Cardiac septum (tissue), 1 donor: ENCODE measurements around the gene D2HGDH. TPM values are rescaled to one million over a fixed set of nuclear protein-coding genes. Genes with fewer than 3 reads are reported as not detected.
A peak's percentile ranks its signal among the peaks of the same experiment; 100 is the strongest.
"Not testable (repeated sequence)": the region's sequence is repeated elsewhere in the genome, so short reads cannot be mapped to it uniquely, and the experiment has no call there.

Experiments
- DNase-seq: peaks from one replicate; pipeline ENCODE4 v3.0.0-alpha.2; 2020; ENCODE audit warnings: low spot score
- intact Hi-C: fragments of 100-400 bp; cut with DNase I; formaldehyde crosslinking; loops from one replicate; pipeline ENCODE4 v1.14.0; 2022
- total RNA-seq: library from RNA; stranded (reverse); fragmentation: NEBNext Ultra II Directional; extraction: Animal tissue kit (Norgen Biotek cat#: 25700); gene quantifications from one replicate; pipeline ENCODE4 v1.2.1, GENCODE V29; 2021
- donor health status: DM: no; HTN: no; CAD: no.

Gene D2HGDH
- total RNA-seq, 1 donor from 2014 or later: 15.7 TPM

DNA sequence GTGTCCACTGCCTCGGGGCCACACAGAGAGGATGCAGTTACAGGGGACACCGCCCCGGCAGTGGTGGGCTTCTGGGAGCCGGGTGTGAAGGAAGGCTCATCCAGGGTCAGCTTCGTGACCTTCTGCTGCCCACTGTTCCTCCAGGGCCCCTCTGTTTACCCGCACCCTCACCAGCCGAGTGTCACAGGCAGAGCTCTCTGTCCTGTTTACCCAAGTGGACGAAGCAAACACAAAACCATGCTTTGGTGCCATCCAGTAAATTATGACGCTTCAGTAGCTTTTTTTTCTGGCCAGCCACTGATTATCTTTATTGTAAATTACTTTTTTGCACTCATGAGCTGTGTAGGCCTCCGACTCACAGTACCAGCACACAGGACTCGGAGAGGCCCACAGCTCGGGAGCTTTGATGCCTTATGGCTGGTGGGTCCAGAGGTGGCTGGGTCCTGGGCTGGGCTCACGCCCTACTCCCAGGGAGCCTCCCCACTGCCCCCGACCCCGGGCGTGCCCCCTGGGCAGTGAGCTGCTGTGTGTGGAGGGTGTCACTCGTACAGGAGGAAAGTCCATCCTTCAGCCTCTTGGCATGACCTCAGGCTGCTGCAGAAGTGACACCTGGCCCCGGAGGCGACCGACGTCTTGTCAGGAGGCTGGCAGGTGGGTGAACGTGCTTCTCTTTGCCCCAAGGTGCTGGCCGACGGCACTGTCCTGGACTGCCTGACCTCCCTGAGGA, 9.8 kb downstream of the D2HGDH start:
- DNase-seq: no peak
- intact Hi-C loops: no loop called here

DNA sequence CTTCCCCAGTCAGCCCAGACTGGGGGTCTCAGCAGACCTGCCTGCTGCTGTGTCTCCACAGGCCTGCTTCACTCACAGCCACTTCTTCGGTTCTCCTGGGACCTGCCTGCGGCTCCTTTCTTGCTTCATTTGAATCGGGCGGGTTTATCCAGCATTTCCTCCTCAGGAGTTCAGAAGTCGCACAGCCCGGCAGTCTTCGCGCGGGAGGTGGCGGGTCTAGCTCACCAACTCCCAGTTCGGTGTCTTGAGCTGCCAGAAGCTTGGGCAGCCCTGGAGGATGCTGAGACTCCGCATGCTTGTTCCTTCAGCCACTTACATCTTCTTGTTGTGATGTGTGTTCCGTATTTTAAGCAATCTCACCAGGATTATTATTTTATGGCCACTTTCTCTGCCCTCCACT, 10.8 kb downstream of the D2HGDH start:
- intact Hi-C loops: no loop called here
- no peak for DNase-seq

DNA sequence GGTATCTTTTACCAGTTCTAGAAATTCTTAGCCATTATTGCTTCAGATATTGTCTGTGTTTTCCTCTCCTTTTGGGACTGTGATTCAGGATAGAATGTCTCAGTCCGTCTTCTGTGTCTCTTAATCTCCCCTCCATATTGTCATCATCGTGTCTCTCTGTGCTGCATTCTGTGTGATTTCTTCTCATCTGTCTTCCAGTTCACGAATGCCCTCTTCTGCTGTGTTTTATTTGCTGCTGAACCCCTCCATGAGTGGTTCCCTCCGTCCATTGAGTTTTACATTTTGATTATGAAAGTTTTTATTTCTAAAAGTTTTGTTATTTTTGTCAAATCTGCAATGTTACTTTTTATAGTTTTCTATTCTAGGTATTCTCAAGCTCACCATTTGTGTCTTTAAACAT, 11.7 kb downstream of the D2HGDH start:
- no peak for DNase-seq
- intact Hi-C loops: no loop called here

DNA sequence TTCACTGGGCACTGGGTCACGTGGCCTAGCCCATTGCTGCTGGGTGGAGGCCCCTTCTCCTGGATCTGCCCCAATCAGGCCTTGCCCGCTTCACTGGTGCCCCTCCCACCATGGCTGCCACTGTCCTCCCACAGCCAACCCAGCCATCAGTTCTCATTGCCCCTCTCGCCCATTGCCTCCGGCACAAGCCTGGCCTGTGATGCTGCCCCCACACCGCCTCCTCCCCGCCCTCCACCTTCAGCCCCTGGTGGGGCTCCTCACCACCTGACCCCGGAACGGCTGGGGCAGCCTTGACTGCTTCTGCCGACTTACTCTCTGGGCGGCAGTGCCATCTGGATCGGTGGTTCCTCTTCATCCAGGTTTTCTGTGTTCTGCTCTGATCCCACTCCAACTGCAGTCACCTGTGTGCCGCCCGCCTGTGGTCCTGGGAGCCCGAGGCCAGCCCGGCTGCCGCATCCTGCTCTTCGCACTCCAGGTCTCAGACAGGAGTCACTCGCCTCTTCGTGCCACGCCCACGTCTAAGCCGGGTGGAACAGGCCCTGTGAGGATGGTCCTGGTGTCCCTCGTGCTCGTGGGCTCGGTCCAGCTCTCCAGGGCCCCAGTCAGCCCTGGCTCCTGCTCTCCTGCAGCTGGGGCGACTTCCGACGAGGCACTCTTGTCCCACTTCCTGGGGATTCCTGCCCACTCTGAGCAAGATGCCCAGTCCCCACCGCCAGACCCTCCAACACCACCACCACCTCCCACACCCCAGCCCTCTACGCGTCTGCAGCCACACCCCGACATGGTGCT, 14.2 kb downstream of the D2HGDH start:
- intact Hi-C loops: no loop called here
- DNase-seq: no peak

DNA sequence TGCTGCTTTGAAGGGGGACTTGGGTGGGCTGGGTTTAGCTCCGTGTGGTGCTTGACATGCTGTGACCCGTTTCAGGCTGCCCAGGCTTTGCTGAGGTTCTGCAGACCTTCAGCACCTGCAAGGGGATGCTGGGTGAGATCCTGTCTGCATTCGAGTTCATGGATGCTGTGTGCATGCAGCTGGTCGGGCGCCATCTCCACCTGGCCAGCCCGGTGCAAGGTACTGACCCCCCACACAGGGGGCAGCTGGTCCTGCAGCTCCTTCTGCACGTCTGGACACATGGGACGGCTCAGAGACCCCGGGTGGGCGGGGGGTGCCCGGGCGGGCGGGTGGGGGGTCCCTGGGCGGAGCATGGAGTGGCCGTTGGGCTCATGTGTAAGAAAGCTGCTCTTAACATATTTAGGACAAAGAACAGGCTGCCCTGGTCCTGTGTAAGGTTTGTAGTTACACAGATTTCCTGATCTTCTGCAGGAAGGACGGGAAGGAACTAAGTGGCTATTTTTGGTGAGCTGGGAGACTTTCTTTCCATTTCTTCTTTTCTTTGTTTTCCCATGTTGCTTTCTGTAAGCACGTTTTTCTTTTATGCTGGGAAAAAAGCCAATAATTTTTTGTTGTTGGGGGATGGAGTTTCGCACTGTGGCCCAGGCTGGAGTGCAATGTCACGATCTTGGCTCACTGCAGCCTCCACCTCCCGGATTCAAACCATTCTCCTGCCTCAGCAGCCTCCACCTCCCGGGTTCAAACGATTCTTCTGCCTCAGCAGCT, 15.8 kb downstream of the D2HGDH start:
- intact Hi-C loops: no loop called here
- DNase-seq: no peak

DNA sequence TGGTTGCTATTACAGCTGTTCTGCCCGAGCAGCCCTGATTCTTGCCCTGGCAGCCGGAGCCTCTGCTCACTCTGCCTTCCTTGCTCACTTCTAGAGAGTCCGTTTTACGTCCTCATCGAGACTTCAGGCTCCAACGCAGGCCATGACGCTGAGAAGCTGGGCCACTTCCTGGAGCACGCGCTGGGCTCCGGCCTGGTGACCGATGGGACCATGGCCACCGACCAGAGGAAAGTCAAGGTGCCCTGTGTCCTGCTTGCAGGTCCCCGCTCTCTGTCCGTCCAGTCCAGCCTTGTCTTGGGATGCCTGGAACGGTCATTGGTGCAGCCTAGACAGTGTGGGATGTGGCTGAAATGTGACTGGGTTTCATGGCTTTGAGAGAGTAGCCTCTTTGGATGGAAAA, 16.7 kb downstream of the D2HGDH start:
- DNase-seq: no peak
- intact Hi-C loops: no loop called here

DNA sequence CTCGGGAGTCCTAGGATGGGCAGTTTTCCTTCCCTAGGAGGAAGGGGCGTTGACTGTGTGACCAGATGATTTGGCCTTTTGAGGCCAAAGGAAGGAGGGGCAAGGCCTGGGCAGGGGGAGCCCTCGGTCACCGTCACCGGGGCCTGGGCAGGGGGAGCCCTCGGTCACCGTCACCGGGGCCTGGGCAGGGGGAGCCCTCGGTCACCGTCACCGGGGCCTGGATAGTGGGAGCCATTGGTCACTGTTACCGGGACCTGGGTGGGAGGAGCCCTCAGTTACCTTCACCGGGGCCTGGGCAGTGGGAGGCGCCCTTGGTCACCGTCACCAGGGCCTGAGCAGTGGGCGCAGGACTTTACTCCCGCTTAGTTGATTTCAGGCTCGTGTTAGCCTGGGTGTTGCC, 17.3 kb downstream of the D2HGDH start:
- DNase-seq: no peak
- intact Hi-C loops: no loop called here

DNA sequence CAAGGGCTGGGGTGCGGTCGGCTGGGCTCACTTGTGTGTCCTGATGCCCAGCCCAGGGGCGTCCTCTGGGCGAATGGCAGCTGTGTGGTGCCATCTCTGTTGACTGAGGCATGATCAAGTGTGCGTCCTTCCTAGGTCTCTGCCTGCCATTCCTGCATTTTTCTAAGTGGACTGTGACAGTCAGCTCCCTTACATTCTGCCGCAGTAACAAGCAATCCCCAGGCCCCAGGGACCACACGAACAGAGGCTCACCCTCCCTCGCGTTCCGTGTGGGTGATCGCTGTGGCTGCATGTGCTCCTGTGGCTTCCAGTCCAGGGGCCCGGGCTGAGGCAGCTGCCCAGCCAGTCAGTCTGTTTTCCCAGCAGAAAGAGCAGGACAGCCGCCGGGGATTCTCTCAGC, 17.8 kb downstream of the D2HGDH start:
- intact Hi-C loops: no loop called here
- no peak for DNase-seq

DNA sequence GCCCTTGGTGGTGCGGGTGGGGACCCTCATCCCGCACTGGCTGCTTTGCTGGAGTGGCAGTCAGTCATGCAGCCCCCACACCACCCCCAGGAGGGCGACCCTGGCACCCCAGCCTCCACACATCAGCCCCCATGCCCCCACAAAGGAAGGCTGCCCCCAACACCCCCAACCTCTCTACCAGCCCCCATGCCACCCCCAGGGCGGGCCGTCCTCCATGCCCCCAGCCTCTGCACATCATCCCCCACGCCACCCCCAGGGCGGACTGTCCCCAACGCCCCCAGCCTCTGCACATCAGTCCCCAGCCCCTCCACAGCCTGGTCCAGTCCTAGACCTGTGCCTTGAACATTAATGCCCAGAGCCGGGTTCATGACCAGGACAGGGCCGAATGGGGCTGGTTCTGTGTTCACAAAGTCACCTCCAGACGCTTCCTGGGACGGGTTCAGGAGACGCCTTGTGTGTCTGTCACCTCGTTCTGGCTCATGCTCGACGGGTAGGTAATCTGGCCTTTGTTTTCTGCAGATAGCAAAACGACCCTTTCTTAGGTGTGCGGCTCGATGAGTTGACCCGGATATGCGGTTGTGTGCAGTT, 18.4 kb downstream of the D2HGDH start:
- intact Hi-C loops: no loop called here
- DNase-seq: no peak

DNA sequence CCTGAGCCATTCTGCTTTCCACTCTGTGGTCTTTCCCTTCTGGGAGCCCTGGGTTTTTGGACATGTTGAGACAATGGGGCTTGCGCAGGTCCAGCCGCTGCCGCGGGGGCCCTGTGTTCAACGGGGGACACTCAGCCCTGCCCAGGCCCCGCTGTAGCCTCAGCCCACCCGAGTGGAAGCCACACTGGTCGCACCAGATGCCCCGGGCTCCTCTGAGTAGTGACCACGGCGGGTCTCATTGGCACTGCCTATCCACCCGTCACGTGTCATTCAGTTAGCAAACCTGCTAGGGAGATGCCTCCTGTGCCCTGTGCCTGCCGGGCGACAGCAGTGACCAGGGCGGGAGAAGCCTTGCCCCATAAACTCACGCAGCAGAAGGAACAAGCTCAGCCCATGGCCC, 19.1 kb downstream of the D2HGDH start:
- intact Hi-C loops: no loop called here
- DNase-seq: no peak

DNA sequence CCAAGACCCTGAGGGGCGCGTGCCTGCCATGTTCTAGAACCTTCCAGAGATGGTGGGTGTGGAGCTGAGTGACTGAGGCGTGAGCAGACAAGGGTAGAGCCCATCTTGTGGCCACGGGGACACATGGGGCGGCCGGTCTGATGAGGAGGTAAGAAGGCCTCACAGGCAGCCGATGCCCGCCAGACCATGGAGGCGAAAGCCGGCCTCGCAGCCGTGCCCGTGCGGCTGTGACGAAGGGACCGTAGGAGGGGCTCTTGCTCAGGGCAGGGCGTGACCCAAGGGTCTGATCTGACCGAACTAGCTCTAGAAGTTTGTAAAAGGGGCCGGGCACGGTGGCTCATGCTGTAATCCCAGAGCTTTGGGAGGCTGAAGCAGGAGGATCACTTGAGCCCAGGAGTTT, 19.6 kb downstream of the D2HGDH start:
- no peak for DNase-seq
- intact Hi-C loops: no loop called here

DNA sequence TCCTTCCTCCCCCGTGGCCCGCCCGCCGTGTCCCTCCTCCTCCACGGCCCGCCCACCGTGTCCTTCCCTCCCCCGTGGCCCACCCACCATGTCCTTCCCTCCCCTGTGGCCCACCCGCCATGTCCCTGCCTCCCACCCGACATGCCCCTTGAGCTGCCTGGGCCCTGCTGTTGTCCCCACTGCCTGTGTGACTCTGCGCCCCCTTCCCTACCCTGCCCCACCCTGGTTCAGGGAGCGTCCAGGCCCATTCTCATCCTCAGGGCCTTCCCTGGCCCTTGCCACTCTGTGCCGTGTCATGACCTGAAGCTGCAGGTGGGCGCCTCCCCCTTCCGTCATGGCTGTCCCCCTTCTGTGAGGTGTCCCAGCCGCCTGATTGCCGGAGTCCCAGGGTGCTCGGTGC, 20.7 kb downstream of the D2HGDH start:
- DNase-seq: no peak
- intact Hi-C loops: no loop called here

DNA sequence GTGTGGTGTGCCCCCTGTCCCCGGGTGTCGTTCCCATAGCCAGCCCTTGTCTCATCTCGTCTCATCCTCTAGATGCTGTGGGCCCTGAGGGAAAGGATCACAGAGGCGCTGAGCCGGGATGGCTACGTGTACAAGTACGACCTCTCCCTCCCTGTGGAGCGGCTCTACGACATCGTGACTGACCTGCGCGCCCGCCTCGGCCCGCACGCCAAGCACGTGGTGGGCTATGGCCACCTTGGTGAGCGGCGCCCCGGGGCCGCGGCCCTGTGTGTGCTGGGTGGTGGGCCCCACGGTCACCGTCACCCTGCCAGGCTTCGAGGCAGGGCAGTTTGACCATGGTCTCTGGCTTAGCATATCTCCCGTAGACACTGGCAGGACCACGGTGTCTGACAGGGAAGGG, 21.3 kb downstream of the D2HGDH start:
- intact Hi-C loops: no loop called here
- no peak for DNase-seq

DNA sequence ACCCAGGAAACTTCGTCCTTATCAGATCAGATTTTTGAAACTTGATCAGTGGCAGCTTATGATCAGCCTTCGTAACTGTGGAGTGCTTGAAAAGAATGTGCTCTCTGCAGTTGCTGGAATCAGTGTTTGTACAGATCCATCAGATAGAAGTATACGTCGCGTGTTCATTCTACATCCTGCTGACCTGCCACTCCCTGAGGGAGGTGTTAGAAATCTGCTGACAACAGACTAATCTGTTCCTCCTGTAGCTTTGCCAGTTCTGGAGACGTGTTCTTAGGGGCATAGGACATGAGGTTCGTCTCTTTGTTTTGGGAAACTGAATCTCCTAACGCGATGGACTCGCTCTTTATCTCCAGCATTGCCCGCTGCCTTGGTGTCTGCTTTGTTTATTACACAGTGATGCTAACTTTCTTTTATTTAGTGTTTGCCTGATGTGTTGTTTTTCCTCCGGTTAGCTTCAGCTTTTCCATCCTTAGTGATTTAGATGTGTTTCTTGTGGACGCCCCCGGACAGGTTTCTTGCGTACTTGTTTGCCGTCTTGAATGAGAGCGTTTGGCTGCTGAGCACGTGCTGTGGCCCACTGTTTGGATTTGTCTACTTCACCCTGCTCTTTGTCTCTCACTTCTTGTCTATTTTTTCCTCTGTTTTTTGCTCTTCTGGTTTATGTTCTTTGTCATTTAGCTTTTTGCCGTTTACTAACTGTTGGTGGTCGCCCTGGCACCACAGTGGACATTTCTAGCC, 24.8 kb downstream of the D2HGDH start:
- intact Hi-C loops: no loop called here
- DNase-seq: no peak

DNA sequence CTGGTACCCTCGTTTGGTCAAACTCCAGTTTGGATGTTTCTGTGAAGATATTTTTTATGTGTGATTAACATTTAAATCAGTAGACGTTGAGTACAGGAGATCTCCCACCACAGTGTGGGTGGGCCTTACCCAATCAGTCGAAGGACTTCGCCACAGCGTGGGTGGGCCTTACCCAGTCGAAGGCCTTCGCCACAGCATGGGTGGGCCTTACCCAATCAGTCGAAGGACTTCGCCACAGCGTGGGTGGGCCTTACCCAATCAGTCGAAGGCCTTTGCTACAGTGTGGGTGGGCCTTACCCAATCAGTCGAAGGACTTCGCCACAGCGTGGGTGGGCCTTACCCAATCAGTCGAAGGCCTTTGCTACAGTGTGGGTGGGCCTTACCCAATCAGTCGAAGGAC, 25.5 kb downstream of the D2HGDH start:
- DNase-seq, intact Hi-C loops: not testable (repeated sequence)

DNA sequence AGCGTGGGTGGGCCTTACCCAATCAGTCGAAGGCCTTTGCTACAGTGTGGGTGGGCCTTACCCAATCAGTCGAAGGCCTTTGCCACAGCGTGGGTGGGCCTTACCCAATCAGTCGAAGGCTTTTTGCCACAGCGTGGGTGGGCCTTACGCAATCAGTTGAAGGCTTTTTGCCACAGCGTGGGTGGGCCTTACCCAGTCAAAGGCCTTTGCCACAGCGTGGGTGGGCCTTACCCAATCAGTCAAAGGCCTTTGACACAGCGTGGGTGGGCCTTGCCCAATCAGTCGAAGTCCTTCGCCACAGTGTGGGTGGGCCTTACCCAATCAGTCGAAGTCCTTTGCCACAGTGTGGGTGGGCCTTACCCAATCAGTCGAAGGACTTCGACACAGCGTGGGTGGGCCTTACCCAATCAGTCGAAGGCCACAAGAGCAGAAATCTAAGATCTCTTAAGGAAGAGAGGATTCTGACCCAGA, 25.9 kb downstream of the D2HGDH start:
- DNase-seq: no peak
- intact Hi-C loops: no loop called here

DNA sequence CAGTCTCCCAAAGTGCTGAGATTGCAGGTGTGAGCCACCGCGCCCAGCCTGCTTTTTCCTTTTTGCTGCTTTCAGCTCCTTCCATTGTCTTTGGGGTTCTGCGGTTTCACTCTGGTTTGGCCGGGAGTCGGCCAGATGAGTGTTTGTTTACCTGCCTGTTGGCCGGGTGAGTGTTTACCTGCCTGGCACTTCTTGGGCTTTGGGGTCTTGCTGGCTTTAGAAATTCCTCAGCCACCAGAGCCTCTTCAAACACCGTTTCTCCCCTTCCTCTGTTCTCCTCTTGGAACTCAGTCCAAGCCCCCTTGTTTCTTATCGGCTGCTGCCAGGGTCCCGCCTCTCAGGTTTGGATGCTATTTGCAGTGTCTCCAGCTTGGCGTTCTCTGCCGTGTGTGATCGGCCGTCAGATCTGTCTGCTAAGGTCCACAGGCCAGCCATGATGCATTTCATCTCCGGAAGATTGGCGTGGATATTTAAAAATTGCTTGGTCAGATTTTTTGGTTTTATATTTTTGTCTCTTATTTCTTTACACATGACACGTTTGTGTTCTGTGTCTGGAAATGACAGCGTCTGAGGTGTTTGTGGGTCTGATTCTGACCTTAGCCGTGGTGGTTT, 28.0 kb downstream of the D2HGDH start:
- intact Hi-C loops: no loop called here
- peak; percentile 62 for DNase-seq

DNA sequence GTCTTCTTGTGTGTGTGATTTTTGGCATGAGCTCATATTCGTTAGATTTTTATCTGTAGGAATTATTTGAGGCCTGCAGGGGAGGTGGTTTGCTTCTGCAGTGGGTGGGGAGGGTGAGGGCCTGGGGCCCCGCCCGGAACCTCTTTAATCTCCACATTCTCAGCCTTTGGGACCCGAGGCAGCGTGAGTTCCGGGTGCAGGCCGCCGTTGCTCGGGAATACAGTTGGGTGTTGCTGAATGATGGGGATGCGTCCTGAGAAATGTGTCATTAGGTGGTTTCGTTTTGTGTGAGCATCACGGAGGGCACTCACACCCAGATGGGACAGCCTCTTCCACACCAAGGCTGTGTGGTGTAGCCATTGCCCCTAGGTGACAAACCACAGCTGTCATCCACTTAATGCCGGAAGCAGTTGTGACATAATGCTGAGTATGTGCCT, 28.5 kb downstream of the D2HGDH start:
- intact Hi-C loops: no loop called here
- DNase-seq: peak; percentile 62
